Activated naive CD8-positive, alpha-beta T cell treated with anti-CD3 and anti-CD28 coated beads, Interleukin-2, amount 10 ng/mL, durations not matched to agents 7 days and 5 days (primary cell): ENCODE results near the gene OR10V1. TPM values are rescaled to one million over a fixed set of nuclear protein-coding genes. Genes with fewer than 3 reads are reported as not detected.
A peak's percentile ranks its signal among the peaks of the same experiment; 100 is the strongest.

Experiments
- ATAC-seq: fragments of 150-1000 bp; cut with Tn5 transposase; one replicate; pipeline ENCODE4 v1.10.0; 2021; ENCODE audit warnings: low read depth, moderate library complexity
- POLR2A ChIA-PET: fragments of 350-600 bp; sonication (Branson Sonifier 250); formaldehyde crosslinking; loops from one replicate; lab custom pipeline; 2021; ENCODE audit warnings: antibody characterized with exemption; lab: Charles Lee
- DNase-seq: peaks from one replicate; pipeline ENCODE4 v3.0.0; 2021
- H3K27ac Mint-ChIP-seq: one replicate; pipeline ENCODE4 v1.8.0; 2022; ENCODE audit warnings: mild to moderate bottlenecking, mixed read lengths
- H3K27me3 Mint-ChIP-seq: one replicate; pipeline ENCODE4 v1.8.0; 2022; ENCODE audit warnings: mild to moderate bottlenecking, moderate library complexity, mixed read lengths
- H3K36me3 Mint-ChIP-seq: one replicate; pipeline ENCODE4 v1.8.0; 2021; ENCODE audit warnings: mild to moderate bottlenecking, mixed read lengths
- H3K4me1 Mint-ChIP-seq: one replicate; pipeline ENCODE4 v1.8.0; 2021; ENCODE audit warnings: mixed read lengths
- H3K4me3 Mint-ChIP-seq: one replicate; pipeline ENCODE4 v1.8.0; 2022; ENCODE audit warnings: mild to moderate bottlenecking, moderate library complexity, mixed read lengths
- H3K9me3 Mint-ChIP-seq: one replicate; pipeline ENCODE4 v1.8.0; 2021; ENCODE audit warnings: mixed read lengths
- total RNA-seq, 2 experiments: library from RNA; stranded (reverse); gene quantifications; one replicate each; pipeline ENCODE4 v1.2.3, GENCODE V29; 2021

OR10V1 gene
- total RNA-seq, 2 experiments from 2014 or later, result not detected

DNA sequence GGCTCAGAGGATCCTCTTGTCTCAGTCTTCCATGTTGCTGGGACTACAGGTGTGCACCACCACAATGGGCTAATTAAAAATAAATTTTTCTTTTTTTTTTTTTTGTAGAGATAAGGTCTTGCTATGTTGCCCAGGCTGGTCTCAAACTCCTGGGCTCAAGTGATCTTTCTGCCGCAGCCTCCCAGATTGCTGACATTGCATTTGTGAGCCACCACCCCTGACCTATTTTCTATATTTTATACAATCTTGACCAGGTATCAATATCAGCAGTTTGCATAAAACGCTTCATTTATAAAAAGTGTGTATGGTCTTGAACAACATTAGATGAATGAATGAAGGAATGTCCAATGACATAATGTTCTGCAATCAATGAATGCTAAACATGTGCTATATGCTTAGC is 32.5 kb upstream of the OR10V1 start:
- Mint-ChIP-seq H3K27ac (no peak overlapping the region), H3K27me3 (peaks cover 35% of the 10 kb centered on the region), H3K4me3 (no peak overlapping the region), H3K4me1 (peaks cover 2% of the 10 kb centered on the region), H3K9me3 (no peaks in the 10 kb centered on the region), H3K36me3 (peaks cover 3% of the 10 kb centered on the region)
- ATAC-seq (no peak), DNase-seq (no peak)
- POLR2A ChIA-PET, result interaction anchor here (0.5 kb wide), 1 partner anchor 1717 kb away, joined by 3 read pairs; no protein-coding TSS in a partner anchor

DNA sequence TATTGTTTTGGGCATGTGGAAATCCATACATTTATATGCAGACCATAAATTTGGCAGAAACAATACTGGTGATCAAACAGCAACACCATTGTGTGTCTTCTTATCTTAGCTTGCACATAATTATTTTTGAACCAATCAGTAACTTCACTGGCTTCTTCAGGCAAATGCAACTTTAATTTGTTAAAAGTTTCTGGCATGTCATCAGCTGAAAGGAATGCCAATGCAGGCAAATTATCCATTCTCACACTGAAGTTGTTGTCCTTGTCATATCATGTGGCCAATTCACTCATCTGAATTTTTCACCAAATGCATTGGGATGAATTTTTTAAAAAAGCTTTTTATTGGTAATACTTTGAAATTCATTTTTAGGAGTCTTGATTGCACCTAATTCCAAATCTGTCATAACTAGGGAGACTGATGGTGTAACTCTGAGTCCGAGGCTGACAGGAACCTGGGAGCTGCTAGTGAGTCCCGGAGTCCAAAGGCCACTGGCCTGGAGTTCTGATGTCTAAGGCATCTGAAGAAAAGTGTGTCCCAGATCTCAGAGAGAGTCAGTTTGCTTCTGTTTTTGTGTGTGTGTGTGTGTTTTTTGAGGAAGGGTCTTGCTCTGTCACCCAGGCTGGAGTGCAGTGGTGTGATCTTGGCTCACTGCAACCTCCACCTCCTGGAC is 17.4 kb upstream of the OR10V1 start:
- Mint-ChIP-seq H3K4me1 (peaks cover 10% of the 10 kb centered on the region), H3K9me3 (peaks cover 7% of the 10 kb centered on the region), H3K27me3 (peaks cover 8% of the 10 kb centered on the region), H3K27ac (no peak overlapping the region), H3K4me3 (no peak overlapping the region), H3K36me3 (peaks cover 8% of the 10 kb centered on the region)
- POLR2A ChIA-PET, result no interaction called here
- ATAC-seq (no peak), DNase-seq (no peak)

DNA sequence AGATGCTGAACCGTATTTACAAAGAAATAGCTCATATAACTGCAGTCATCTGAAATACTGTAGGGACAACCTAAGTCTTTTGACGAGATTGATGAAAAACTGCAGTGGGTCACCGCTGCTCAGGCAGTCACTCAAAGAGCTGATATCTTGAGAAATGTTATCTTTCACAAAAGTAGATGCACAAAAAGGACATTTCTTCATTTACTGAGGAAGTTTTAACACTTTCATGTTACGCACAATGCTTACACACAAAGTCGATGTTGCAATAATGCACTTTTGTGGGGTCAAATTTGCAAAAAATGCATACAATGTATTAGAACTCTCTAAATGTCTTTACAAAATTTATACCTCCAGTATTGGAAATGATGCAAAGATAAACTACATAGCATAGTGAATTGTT is 16.2 kb upstream of the OR10V1 start:
- no peak overlapping the region for H3K4me3 Mint-ChIP-seq
- ATAC-seq (no peak), DNase-seq (no peak)
- H3K9me3 Mint-ChIP-seq, result peaks cover 9% of the 10 kb centered on the region
- no peak overlapping the region for H3K27ac Mint-ChIP-seq
- H3K36me3 Mint-ChIP-seq, result peaks cover 8% of the 10 kb centered on the region
- H3K4me1 Mint-ChIP-seq, result peaks cover 10% of the 10 kb centered on the region
- peaks cover 1% of the 10 kb centered on the region for H3K27me3 Mint-ChIP-seq
- POLR2A ChIA-PET, result interaction anchor here (0.6 kb wide), 1 partner anchor 72 kb away, joined by 3 read pairs; no protein-coding TSS in a partner anchor

DNA sequence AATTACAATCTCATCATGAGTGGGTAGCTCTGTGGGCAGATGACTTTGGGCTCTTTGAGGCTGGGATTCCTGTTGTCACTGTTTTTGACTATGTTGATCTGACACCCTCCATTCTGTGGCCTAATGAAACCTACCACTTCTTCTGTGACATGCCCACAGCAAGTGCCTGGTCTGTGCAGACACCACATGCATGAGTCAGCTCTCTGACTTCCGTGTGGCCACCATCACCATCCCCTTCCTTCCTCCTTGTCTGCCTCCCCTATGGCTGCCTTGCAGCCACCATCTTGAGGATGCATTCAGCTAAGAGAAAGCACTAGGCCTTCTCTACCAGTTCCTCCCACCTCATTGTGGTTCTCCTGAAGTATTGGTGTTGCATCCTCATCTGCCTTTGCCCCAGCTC is 15.3 kb upstream of the OR10V1 start:
- Mint-ChIP-seq H3K27ac (peak overlapping the region; percentile 72), H3K4me3 (peak overlapping the region; percentile 9), H3K36me3 (peaks cover 8% of the 10 kb centered on the region), H3K27me3 (peaks cover 4% of the 10 kb centered on the region), H3K9me3 (peaks cover 9% of the 10 kb centered on the region), H3K4me1 (peaks cover 10% of the 10 kb centered on the region)
- DNase-seq (peak; percentile 30), ATAC-seq (peak; percentile 94)
- POLR2A ChIA-PET, result interaction anchor here (1.2 kb wide), 1 partner anchor 55 kb away, joined by 4 read pairs; no protein-coding TSS in a partner anchor

- Mint-ChIP-seq H3K9me3 (peaks cover 9% of the 10 kb centered on the region), H3K27me3 (peaks cover 10% of the 10 kb centered on the region), H3K4me3 (no peak overlapping the region), H3K27ac (no peak overlapping the region), H3K4me1 (peaks cover 10% of the 10 kb centered on the region), H3K36me3 (peaks cover 8% of the 10 kb centered on the region)
- POLR2A ChIA-PET, result interaction anchor here (1.2 kb wide), 1 partner anchor 56 kb away, joined by 4 read pairs; no protein-coding TSS in a partner anchor
- DNase-seq (no peak), ATAC-seq (no peak)
Observed at GRCh38 chr11:59728154-59728553, 14.5 kb upstream of the OR10V1 start.

DNA sequence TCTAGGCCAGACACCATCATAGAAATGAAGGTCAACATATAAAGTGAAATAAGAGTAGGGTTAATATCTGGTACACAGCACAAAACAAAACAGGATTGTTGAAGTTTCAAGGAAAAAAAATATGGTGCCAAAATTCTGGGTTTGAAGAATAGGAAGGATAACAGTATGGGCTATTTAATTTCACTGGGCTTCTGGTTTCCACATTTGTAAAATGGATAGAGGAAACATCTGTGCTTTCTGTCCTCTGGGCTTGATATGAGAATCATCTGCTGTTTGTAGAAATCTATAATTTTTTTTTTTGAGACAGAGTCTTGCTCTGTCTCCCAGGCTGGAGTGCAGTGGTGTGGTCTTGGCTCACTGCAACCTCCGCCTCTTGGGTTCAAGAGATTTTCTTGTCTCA is 13.8 kb upstream of the OR10V1 start:
- peaks cover 9% of the 10 kb centered on the region for H3K9me3 Mint-ChIP-seq
- ATAC-seq (no peak), DNase-seq (no peak)
- no peak overlapping the region for H3K27ac Mint-ChIP-seq
- H3K4me3 Mint-ChIP-seq, result no peak overlapping the region
- H3K36me3 Mint-ChIP-seq, result peaks cover 8% of the 10 kb centered on the region
- POLR2A ChIA-PET, result interaction anchor here (0.5 to 0.7 kb wide), 2 partner anchors 11 to 441 kb away, joined by 4 read pairs; no protein-coding TSS in a partner anchor
- peaks cover 10% of the 10 kb centered on the region for H3K4me1 Mint-ChIP-seq
- peaks cover 17% of the 10 kb centered on the region for H3K27me3 Mint-ChIP-seq

- peaks cover 7% of the 10 kb centered on the region for H3K4me1 Mint-ChIP-seq
- H3K4me3 Mint-ChIP-seq, result no peak overlapping the region
- peaks cover 6% of the 10 kb centered on the region for H3K9me3 Mint-ChIP-seq
- ATAC-seq (no peak), DNase-seq (no peak)
- peaks cover 36% of the 10 kb centered on the region for H3K27me3 Mint-ChIP-seq
- POLR2A ChIA-PET, result no interaction called here
- peaks cover 5% of the 10 kb centered on the region for H3K36me3 Mint-ChIP-seq
- H3K27ac Mint-ChIP-seq, result no peak overlapping the region
Observed at GRCh38 chr11:59724066-59724465, 10.4 kb upstream of the OR10V1 start.

- Mint-ChIP-seq H3K9me3 (no peaks in the 10 kb centered on the region), H3K27me3 (peaks cover 66% of the 10 kb centered on the region)
Observed at GRCh38 chr11:59719556-59719955, 5.9 kb upstream of the OR10V1 start.

GRCh38 chr11:59716051-59716450 is 2.4 kb upstream of the OR10V1 start:
- Mint-ChIP-seq H3K27ac (no peak overlapping the region), H3K4me3 (no peak overlapping the region), H3K27me3 (peaks cover 44% of the 10 kb centered on the region), H3K9me3 (no peaks in the 10 kb centered on the region), H3K4me1 (no peaks in the 10 kb centered on the region), H3K36me3 (no peaks in the 10 kb centered on the region)
- no peak for ATAC-seq
- DNase-seq, result no peak
- POLR2A ChIA-PET, result interaction anchor here (0.7 kb wide), 2 partner anchors 11 to 87 kb away, joined by 3 to 4 read pairs; no protein-coding TSS in a partner anchor

More at GRCh38 chr11:59719556-59719955, 5.9 kb upstream of the OR10V1 start:
- DNase-seq, result no peak
- ATAC-seq, result no peak
- Mint-ChIP-seq H3K4me1 (no peaks in the 10 kb centered on the region), H3K36me3 (no peaks in the 10 kb centered on the region), H3K27ac (no peak overlapping the region), H3K4me3 (no peak overlapping the region)
- POLR2A ChIA-PET, result no interaction called here

DNA sequence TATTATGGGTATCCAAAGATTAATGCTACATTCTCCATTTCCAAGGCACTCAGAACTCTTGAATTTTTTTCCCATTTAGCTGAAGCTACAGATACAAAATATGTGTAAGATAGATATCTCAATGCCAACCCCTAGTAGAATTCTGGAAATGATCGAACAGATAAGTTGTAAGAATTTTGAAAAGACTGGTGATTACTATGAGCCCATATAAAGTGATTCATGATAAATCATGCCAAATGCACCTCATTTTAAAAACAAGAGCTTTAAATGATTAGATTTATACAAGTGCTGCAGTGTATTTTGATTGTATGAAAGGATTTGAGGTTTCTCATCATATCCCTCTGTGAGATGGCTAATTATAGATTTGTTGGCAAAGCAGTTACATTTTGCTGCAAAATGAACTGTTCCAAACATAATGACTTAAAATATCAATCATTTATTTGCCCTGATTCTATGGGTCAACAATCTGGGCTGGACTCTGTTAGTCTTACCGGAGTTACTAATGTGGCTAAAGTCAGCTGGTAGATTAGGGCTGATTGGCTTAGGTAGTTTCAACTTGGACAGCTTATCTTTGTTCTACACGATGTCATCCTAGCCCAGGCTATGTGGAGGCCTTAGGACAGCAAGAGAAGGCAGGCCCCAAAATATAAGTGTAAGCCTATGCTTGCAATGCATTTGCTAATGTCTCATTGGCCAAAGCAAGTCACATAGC is 3.4 kb downstream of the OR10V1 start:
- no peak overlapping the region for H3K27ac Mint-ChIP-seq

DNA sequence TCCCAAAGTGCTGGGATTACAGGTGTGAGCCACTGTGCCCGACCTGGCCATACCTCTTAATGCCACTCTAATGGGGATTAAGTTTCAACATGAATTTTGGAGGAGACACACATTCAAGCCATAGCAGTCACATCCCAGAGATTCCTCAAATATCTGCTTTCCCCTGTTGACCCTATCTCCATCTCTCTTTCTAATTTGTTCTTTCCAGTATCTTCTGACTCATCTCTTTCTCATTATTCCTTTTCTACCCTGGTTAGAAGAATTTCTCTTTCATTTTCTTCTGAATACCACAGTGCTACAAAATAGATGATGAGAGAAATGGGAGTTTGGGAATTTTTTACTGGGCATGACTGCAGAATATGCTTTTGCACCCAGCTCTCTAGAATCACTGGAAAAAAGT is 5.1 kb downstream of the OR10V1 start:
- no peak for DNase-seq
- peaks cover 12% of the 10 kb centered on the region for H3K27me3 Mint-ChIP-seq
- no peak overlapping the region for H3K27ac Mint-ChIP-seq
- ATAC-seq, result no peak
- no peaks in the 10 kb centered on the region for H3K36me3 Mint-ChIP-seq
- H3K4me3 Mint-ChIP-seq, result no peak overlapping the region
- POLR2A ChIA-PET, result no interaction called here
- H3K4me1 Mint-ChIP-seq, result no peaks in the 10 kb centered on the region
- H3K9me3 Mint-ChIP-seq, result no peaks in the 10 kb centered on the region

More for the DNA sequence above, 3.4 kb downstream of the OR10V1 start:
- no peaks in the 10 kb centered on the region for H3K4me1 Mint-ChIP-seq
- ATAC-seq, result no peak
- no peaks in the 10 kb centered on the region for H3K36me3 Mint-ChIP-seq
- H3K9me3 Mint-ChIP-seq, result no peaks in the 10 kb centered on the region
- H3K27me3 Mint-ChIP-seq, result peaks cover 21% of the 10 kb centered on the region
- POLR2A ChIA-PET, result no interaction called here
- no peak for DNase-seq
- H3K4me3 Mint-ChIP-seq, result no peak overlapping the region

DNA sequence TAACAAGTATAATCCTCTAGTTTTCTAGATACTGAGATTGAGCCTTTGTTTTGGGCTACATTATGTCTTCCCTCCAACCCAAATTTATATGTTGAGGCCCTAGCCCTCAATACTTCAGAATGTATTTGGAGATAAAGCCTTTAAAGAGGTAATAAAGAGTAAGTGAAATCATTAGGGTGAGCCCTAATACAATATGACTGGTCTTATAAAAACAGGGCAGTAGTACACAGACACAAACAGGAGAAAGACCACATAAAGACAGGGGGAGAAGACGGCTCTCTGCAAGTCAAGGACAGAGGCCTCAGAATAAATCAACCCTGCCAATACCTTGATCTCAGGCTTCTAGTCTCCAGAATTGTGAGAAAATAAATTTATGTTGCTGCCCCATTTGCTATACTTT is 6.3 kb downstream of the OR10V1 start:
- DNase-seq, result no peak
- Mint-ChIP-seq H3K27ac (no peak overlapping the region), H3K4me3 (no peak overlapping the region)

DNA sequence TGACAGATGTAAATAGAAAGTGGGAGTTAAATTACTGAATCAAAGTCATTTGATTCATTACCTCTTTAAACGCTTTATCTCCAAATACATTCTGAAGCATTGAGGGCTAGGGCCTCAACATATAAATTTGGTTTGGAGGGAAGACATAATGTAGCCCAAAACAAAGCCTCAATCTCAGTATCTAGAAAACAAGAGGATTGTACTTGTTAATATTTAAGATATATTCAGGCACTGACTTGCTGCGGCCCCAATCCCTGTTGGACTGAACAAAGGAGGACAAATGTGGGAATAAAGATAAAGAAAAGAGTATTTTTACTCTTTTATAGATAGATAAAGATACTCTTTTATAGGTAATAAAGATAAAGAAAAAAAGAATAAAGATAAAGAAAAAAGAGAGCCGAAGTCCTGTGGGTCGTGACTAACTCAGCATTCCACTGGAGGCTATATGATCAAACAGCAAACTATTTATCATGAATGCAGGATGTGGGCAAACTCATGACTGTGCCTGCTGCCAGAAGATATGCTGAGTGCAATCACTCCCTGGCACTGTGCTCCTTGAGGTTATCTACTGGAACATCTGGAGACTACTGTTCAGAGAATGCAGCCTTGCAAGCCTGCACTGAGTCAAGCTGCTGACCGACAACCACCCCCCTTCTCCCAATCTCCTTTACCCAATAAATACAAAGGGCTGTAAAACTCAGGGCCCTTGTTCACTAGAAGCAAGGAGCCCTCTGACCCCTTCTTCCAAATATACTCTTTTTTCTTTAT is 6.9 kb downstream of the OR10V1 start:
- no peak for ATAC-seq
- POLR2A ChIA-PET, result no interaction called here
- peaks cover 12% of the 10 kb centered on the region for H3K27me3 Mint-ChIP-seq
- no peak for DNase-seq
- no peaks in the 10 kb centered on the region for H3K36me3 Mint-ChIP-seq
- no peaks in the 10 kb centered on the region for H3K4me1 Mint-ChIP-seq
- H3K9me3 Mint-ChIP-seq, result peaks cover 2% of the 10 kb centered on the region
- no peak overlapping the region for H3K4me3 Mint-ChIP-seq
- H3K27ac Mint-ChIP-seq, result no peak overlapping the region

More for the DNA sequence above, 6.3 kb downstream of the OR10V1 start:
- no peaks in the 10 kb centered on the region for H3K9me3 Mint-ChIP-seq
- no peak for ATAC-seq
- H3K27me3 Mint-ChIP-seq, result peaks cover 12% of the 10 kb centered on the region
- POLR2A ChIA-PET, result no interaction called here
- no peaks in the 10 kb centered on the region for H3K36me3 Mint-ChIP-seq
- no peaks in the 10 kb centered on the region for H3K4me1 Mint-ChIP-seq
